Large intestine (tissue), 3 donors: ENCODE results near the gene ZNF783. TPM values are rescaled to one million over a fixed set of nuclear protein-coding genes. Genes with fewer than 3 reads are reported as not detected.
"Not testable (repeated sequence)": the region's sequence is repeated elsewhere in the genome, so short reads cannot be mapped to it uniquely, and the experiment has no call there.

Experiments used
- DNase-seq, 2 donors: peaks; one replicate each; pipeline versions ENCODE4 v3.0.0 to v3.0.0-alpha.2; 2013
- H3K27ac ChIP-seq: one replicate; pipeline ENCODE4 v1.5.1; 2013; ENCODE audit warnings: low read length
- H3K27me3 ChIP-seq: 2 replicates; pipeline ENCODE4 v1.6.1; 2013; ENCODE audit warnings: low read length; ENCODE audit not compliant: control insufficient read depth, insufficient read depth
- H3K36me3 ChIP-seq: 2 replicates; pipeline ENCODE4 v1.6.1; 2013; ENCODE audit warnings: low read length; ENCODE audit not compliant: control insufficient read depth, insufficient read depth
- H3K4me1 ChIP-seq: one replicate; pipeline ENCODE4 v1.6.1; 2013; ENCODE audit warnings: low read length; ENCODE audit not compliant: control insufficient read depth, insufficient read depth
- H3K4me3 ChIP-seq: one replicate; pipeline ENCODE4 v1.5.1; 2013; ENCODE audit warnings: low read length
- H3K9me3 ChIP-seq: one replicate; pipeline ENCODE4 v1.6.1; 2013; ENCODE audit warnings: mild to moderate bottlenecking, low read depth, low read length, moderate library complexity; ENCODE audit not compliant: control insufficient read depth
- WGBS: methylation state at CpG from one replicate; pipeline ENCODE4 v1.1.5; 2013; ENCODE audit warnings: low lambda C conversion rate; ENCODE audit not compliant: insufficient coverage; 5-methylcytosine and 5-hydroxymethylcytosine counted together
- polyA plus RNA-seq: library from polyadenylated mRNA; unstranded; fragments of 120-200 nt; gene quantifications from one replicate; pipeline ENCODE4 v1.2.1, GENCODE V29; 2013

The ZNF783 gene
- polyA plus RNA-seq, 1 donor = 12.1 TPM

- peaks cover 10% of the 10 kb centered on the region for H3K27me3 ChIP-seq
- no peaks in the 10 kb centered on the region for H3K9me3 ChIP-seq
- H3K27ac ChIP-seq = no peak overlapping the region
- no peak for DNase-seq
- no peaks in the 10 kb centered on the region for H3K36me3 ChIP-seq
- no peak overlapping the region for H3K4me3 ChIP-seq
- no peaks in the 10 kb centered on the region for H3K4me1 ChIP-seq
Measured at GRCh38 chr7:149316606-149317005, 54.6 kb downstream of the ZNF783 start.

GRCh38 chr7:149317496-149317895 lies 55.5 kb downstream of the ZNF783 start:
- Histone ChIP-seq H3K36me3 (no peaks in the 10 kb centered on the region), H3K4me3 (no peak overlapping the region), H3K27ac (no peak overlapping the region), H3K4me1 (no peaks in the 10 kb centered on the region), H3K27me3 (peaks cover 10% of the 10 kb centered on the region), H3K9me3 (no peaks in the 10 kb centered on the region)
- no peak for DNase-seq
- 100% methylated on average over 1 of the region's 1 CpG for WGBS

GRCh38 chr7:149317986-149318672 lies 56.1 kb downstream of the ZNF783 start:
- no peak for DNase-seq
- no CpG with 5 or more reads among the region's 9 CpGs for WGBS
- H3K27me3 ChIP-seq = peaks cover 10% of the 10 kb centered on the region
- no peaks in the 10 kb centered on the region for H3K9me3 ChIP-seq
- H3K4me1 ChIP-seq = no peaks in the 10 kb centered on the region
- H3K36me3 ChIP-seq = no peaks in the 10 kb centered on the region
- no peak overlapping the region for H3K27ac ChIP-seq
- H3K4me3 ChIP-seq = no peak overlapping the region

GRCh38 chr7:149319376-149319775 lies 57.4 kb downstream of the ZNF783 start:
- no peaks in the 10 kb centered on the region for H3K9me3 ChIP-seq
- peaks cover 10% of the 10 kb centered on the region for H3K27me3 ChIP-seq
- no peak overlapping the region for H3K27ac ChIP-seq
- WGBS = no CpG with 5 or more reads among the region's 6 CpGs
- no peak overlapping the region for H3K4me3 ChIP-seq
- no peaks in the 10 kb centered on the region for H3K4me1 ChIP-seq
- H3K36me3 ChIP-seq = no peaks in the 10 kb centered on the region
- no peak for DNase-seq

GRCh38 chr7:149320313-149321124 lies 58.5 kb downstream of the ZNF783 start:
- no peak overlapping the region for H3K27ac ChIP-seq
- no peaks in the 10 kb centered on the region for H3K4me1 ChIP-seq
- no peaks in the 10 kb centered on the region for H3K36me3 ChIP-seq
- WGBS = 85% methylated on average over 5 of the region's 13 CpGs
- no peak for DNase-seq
- no peak overlapping the region for H3K4me3 ChIP-seq
- peaks cover 10% of the 10 kb centered on the region for H3K27me3 ChIP-seq
- no peaks in the 10 kb centered on the region for H3K9me3 ChIP-seq

GRCh38 chr7:149321125-149321905 lies 59.3 kb downstream of the ZNF783 start:
- WGBS = 52% methylated on average over 7 of the region's 14 CpGs
- H3K9me3 ChIP-seq, H3K4me3 ChIP-seq, H3K27ac ChIP-seq, H3K36me3 ChIP-seq, DNase-seq, H3K27me3 ChIP-seq, H3K4me1 ChIP-seq: not testable (repeated sequence)

GRCh38 chr7:149321978-149322541 lies 60.1 kb downstream of the ZNF783 start:
- DNase-seq = no peak
- no peaks in the 10 kb centered on the region for H3K9me3 ChIP-seq
- no peaks in the 10 kb centered on the region for H3K4me1 ChIP-seq
- WGBS = no CpG with 5 or more reads among the region's 5 CpGs
- no peak overlapping the region for H3K4me3 ChIP-seq
- H3K27me3 ChIP-seq = peaks cover 10% of the 10 kb centered on the region
- H3K36me3 ChIP-seq = no peaks in the 10 kb centered on the region
- no peak overlapping the region for H3K27ac ChIP-seq

- no peak for DNase-seq
- no peak overlapping the region for H3K27ac ChIP-seq
- peaks cover 10% of the 10 kb centered on the region for H3K27me3 ChIP-seq
- H3K4me3 ChIP-seq = no peak overlapping the region
- H3K4me1 ChIP-seq = no peaks in the 10 kb centered on the region
- H3K36me3 ChIP-seq = no peaks in the 10 kb centered on the region
- no peaks in the 10 kb centered on the region for H3K9me3 ChIP-seq
Measured at GRCh38 chr7:149322737-149323136, 60.7 kb downstream of the ZNF783 start.

GRCh38 chr7:149325248-149325647 lies 63.3 kb downstream of the ZNF783 start:
- DNase-seq = no peak
- Histone ChIP-seq H3K4me1 (peaks cover 11% of the 10 kb centered on the region), H3K27ac (no peak overlapping the region), H3K4me3 (no peak overlapping the region), H3K36me3 (no peaks in the 10 kb centered on the region), H3K9me3 (no peaks in the 10 kb centered on the region), H3K27me3 (no peaks in the 10 kb centered on the region)
- WGBS = 70% methylated on average over 2 of the region's 2 CpGs

GRCh38 chr7:149329265-149329664 lies 67.3 kb downstream of the ZNF783 start:
- Histone ChIP-seq H3K4me3 (no peak overlapping the region), H3K27ac (peak overlapping the region; percentile 75), H3K9me3 (peaks cover 3% of the 10 kb centered on the region), H3K27me3 (no peaks in the 10 kb centered on the region), H3K4me1 (peaks cover 18% of the 10 kb centered on the region), H3K36me3 (no peaks in the 10 kb centered on the region)
- DNase-seq = peak; percentile 35 to 70
- 29% methylated on average over 1 of the region's 3 CpGs for WGBS
